Calu3 (cell line): Measurements from ENCODE around the gene HNRNPUL1. TPM values are rescaled to one million over a fixed set of nuclear protein-coding genes. Genes with fewer than 3 reads are reported as not detected.
"Not testable (repeated sequence)": the region's sequence is repeated elsewhere in the genome, so short reads cannot be mapped to it uniquely, and the experiment has no call there.

ENCODE experiments used
- BruUV-seq: library from RNA; stranded (reverse); fragments of 400-500 nt; replicated peaks from 2 replicates; lab custom pipeline; 2021; lab: Mats Ljungman, UMichigan
- CTCF ChIA-PET: fragments of 300-600 bp; sonication (Branson Sonifier 250); formaldehyde crosslinking; loops from one replicate; lab custom pipeline; 2022; ENCODE audit warnings: antibody characterized with exemption; lab: Charles Lee
- DNase-seq: peaks from one replicate; pipeline ENCODE4 v3.0.0; 2022
- H3K27ac Mint-ChIP-seq: one replicate; pipeline ENCODE4 v1.8.0; 2022; ENCODE audit warnings: mixed read lengths; ENCODE audit not compliant: unreplicated experiment
- H3K27me3 Mint-ChIP-seq: one replicate; pipeline ENCODE4 v1.8.0; 2022; ENCODE audit warnings: mixed read lengths; ENCODE audit not compliant: unreplicated experiment
- H3K36me3 Mint-ChIP-seq: one replicate; pipeline ENCODE4 v1.8.0; 2022; ENCODE audit warnings: mild to moderate bottlenecking, moderate library complexity, mixed read lengths; ENCODE audit not compliant: insufficient read depth, unreplicated experiment
- H3K4me1 Mint-ChIP-seq: one replicate; pipeline ENCODE4 v1.8.0; 2022; ENCODE audit warnings: mild to moderate bottlenecking, low read depth, mixed read lengths; ENCODE audit not compliant: unreplicated experiment
- H3K4me3 Mint-ChIP-seq: one replicate; pipeline ENCODE4 v1.8.0; 2022; ENCODE audit warnings: mild to moderate bottlenecking, low read depth, moderate library complexity, mixed read lengths; ENCODE audit not compliant: unreplicated experiment
- H3K9me3 Mint-ChIP-seq: one replicate; pipeline ENCODE4 v1.8.0; 2022; ENCODE audit warnings: low read depth, mixed read lengths; ENCODE audit not compliant: unreplicated experiment
- intact Hi-C: fragments of 100-400 bp; cut with micrococcal nuclease; formaldehyde crosslinking; loops from one replicate; pipeline ENCODE4 v1.10.0; 2022; ENCODE audit not compliant: unreplicated experiment
- total RNA-seq: library from RNA; stranded (reverse); gene quantifications from 2 replicates; pipeline ENCODE4 v1.2.3, GENCODE V29; 2022
- TF ChIP-seq, protein P1 (sequence below): fragments of 200-600 bp; IDR thresholded peaks from one replicate; pipeline ENCODE4 v1.8.0; 2022; ENCODE audit warnings: antibody characterized with exemption; ENCODE audit not compliant: unreplicated experiment

HNRNPUL1 gene
- total RNA-seq, 1 experiment from 2014 or later: 370 TPM

DNA sequence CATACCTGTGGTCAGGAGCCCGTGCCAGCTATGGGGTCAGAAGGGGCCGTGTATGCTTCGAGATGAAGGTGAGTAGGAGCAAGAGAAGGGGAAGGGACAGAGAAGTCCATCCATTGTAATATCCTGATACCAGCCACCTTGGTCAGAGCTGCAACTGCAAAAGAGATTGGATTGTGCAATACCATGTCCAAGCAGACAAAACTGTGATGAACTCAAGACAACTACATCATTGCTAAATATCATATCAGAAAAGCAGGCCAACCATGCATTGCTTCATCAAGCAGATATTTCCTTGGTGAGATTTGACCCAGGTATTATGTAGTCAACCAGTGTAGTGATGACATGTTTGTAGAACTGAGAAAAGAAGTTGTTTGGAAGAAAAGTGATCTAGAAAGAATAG, 12.1 kb downstream of the HNRNPUL1 start:
- no peak for DNase-seq
- Mint-ChIP-seq H3K27ac (no peak overlapping the region), H3K4me3 (no peak overlapping the region), H3K9me3 (no peaks in the 10 kb centered on the region), H3K4me1 (no peaks in the 10 kb centered on the region), H3K27me3 (no peaks in the 10 kb centered on the region), H3K36me3 (peaks cover 91% of the 10 kb centered on the region)
- intact Hi-C loops: no loop called here
- CTCF ChIA-PET: no interaction called here
- BruUV-seq: no TSS peak
- TF ChIP-seq, protein P1, sequence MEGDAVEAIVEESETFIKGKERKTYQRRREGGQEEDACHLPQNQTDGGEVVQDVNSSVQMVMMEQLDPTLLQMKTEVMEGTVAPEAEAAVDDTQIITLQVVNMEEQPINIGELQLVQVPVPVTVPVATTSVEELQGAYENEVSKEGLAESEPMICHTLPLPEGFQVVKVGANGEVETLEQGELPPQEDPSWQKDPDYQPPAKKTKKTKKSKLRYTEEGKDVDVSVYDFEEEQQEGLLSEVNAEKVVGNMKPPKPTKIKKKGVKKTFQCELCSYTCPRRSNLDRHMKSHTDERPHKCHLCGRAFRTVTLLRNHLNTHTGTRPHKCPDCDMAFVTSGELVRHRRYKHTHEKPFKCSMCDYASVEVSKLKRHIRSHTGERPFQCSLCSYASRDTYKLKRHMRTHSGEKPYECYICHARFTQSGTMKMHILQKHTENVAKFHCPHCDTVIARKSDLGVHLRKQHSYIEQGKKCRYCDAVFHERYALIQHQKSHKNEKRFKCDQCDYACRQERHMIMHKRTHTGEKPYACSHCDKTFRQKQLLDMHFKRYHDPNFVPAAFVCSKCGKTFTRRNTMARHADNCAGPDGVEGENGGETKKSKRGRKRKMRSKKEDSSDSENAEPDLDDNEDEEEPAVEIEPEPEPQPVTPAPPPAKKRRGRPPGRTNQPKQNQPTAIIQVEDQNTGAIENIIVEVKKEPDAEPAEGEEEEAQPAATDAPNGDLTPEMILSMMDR: no peak

DNA sequence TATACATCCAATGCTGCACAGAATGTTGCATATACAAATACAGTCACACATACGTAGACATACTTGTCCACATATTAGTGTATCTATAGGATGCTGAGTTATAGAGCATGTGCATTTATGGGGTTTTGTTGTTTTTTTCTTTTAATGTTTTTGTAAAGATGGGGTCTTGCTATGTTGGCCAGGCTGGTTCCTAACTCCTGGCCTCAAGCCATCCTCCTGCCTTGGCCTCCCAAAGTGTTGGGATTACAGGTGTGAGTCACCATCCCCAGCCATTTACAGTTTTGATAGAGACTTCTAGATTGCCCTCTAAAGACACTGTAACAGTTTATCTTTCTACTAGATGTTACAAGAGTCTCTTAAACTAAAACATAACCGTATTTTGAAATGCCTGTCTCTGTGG, 14.3 kb downstream of the HNRNPUL1 start:
- DNase-seq: no peak
- no TSS peak for BruUV-seq
- Mint-ChIP-seq H3K4me3 (no peak overlapping the region), H3K4me1 (no peaks in the 10 kb centered on the region), H3K9me3 (no peaks in the 10 kb centered on the region), H3K27me3 (no peaks in the 10 kb centered on the region), H3K27ac (no peak overlapping the region), H3K36me3 (peaks cover 94% of the 10 kb centered on the region)
- intact Hi-C loops: no loop called here
- TF ChIP-seq, protein P1: no peak
- CTCF ChIA-PET: no interaction called here

- Mint-ChIP-seq H3K27ac (no peak overlapping the region), H3K36me3 (peaks cover 93% of the 10 kb centered on the region), H3K4me3 (no peak overlapping the region), H3K4me1 (no peaks in the 10 kb centered on the region), H3K27me3 (no peaks in the 10 kb centered on the region), H3K9me3 (no peaks in the 10 kb centered on the region)
- DNase-seq: no peak
- BruUV-seq: no TSS peak
- CTCF ChIA-PET: interaction anchor here (0.6 kb wide), 2 partner anchors 19 to 24 kb away, joined by 7 read pairs; no protein-coding TSS in a partner anchor
- intact Hi-C loops: no loop called here
- TF ChIP-seq, protein P1: no peak
Measured at GRCh38 chr19:41288673-41289530, 24.7 kb downstream of the HNRNPUL1 start.

GRCh38 chr19:41289814-41290213, 25.6 kb downstream of the HNRNPUL1 start:
- CTCF ChIA-PET, H3K4me3 Mint-ChIP-seq, BruUV-seq, H3K27me3 Mint-ChIP-seq, H3K4me1 Mint-ChIP-seq, H3K27ac Mint-ChIP-seq, DNase-seq, H3K9me3 Mint-ChIP-seq, intact Hi-C loops: not testable (repeated sequence)
- peaks cover 93% of the 10 kb centered on the region for H3K36me3 Mint-ChIP-seq

- Mint-ChIP-seq H3K36me3 (peaks cover 90% of the 10 kb centered on the region), H3K27me3 (no peaks in the 10 kb centered on the region), H3K27ac (no peak overlapping the region), H3K9me3 (no peaks in the 10 kb centered on the region), H3K4me3 (no peak overlapping the region), H3K4me1 (peaks cover 12% of the 10 kb centered on the region)
- DNase-seq: no peak
- TF ChIP-seq, protein P1: no peak
- intact Hi-C loops: no loop called here
- CTCF ChIA-PET: no interaction called here
- no TSS peak for BruUV-seq
Measured at GRCh38 chr19:41294393-41294792, 30.2 kb downstream of the HNRNPUL1 start.
